Activated naive CD8-positive, alpha-beta T cell (primary cell): ENCODE data around the gene DPH1.

Source experiments
- H3K27ac Mint-ChIP-seq: one replicate; pipeline ENCODE4 v1.8.0; 2021; ENCODE audit warnings: mixed read lengths
- H3K27me3 Mint-ChIP-seq: one replicate; pipeline ENCODE4 v1.8.0; 2021; ENCODE audit warnings: mixed read lengths
- H3K36me3 Mint-ChIP-seq: one replicate; pipeline ENCODE4 v1.8.0; 2021; ENCODE audit warnings: mixed read lengths
- H3K4me1 Mint-ChIP-seq: one replicate; pipeline ENCODE4 v1.8.0; 2021; ENCODE audit warnings: low read depth, mixed read lengths
- H3K4me3 Mint-ChIP-seq: one replicate; pipeline ENCODE4 v1.8.0; 2021; ENCODE audit warnings: mild to moderate bottlenecking, mixed read lengths
- H3K9me3 Mint-ChIP-seq: one replicate; pipeline ENCODE4 v1.8.0; 2021; ENCODE audit warnings: low read depth, mixed read lengths

The DPH1 gene

GRCh38 chr17:2030779-2031163 lies 818 bp downstream of the DPH1 start:
- peaks cover 28% of the 10 kb centered on the region for H3K4me1 Mint-ChIP-seq
- H3K27ac Mint-ChIP-seq, result peak overlapping the region; percentile 93
- H3K4me3 Mint-ChIP-seq, result peak overlapping the region; percentile 98

GRCh38 chr17:2033153-2033552 lies 3.2 kb downstream of the DPH1 start:
- H3K36me3 Mint-ChIP-seq, result peaks cover 4% of the 10 kb centered on the region
- no peak overlapping the region for H3K27ac Mint-ChIP-seq
- H3K4me1 Mint-ChIP-seq, result peaks cover 23% of the 10 kb centered on the region
- H3K9me3 Mint-ChIP-seq, result no peaks in the 10 kb centered on the region
- no peaks in the 10 kb centered on the region for H3K27me3 Mint-ChIP-seq
- H3K4me3 Mint-ChIP-seq, result no peak overlapping the region

More at GRCh38 chr17:2030779-2031163, 818 bp downstream of the DPH1 start:
- peaks cover 6% of the 10 kb centered on the region for H3K27me3 Mint-ChIP-seq
- H3K9me3 Mint-ChIP-seq, result no peaks in the 10 kb centered on the region
- H3K36me3 Mint-ChIP-seq, result peaks cover 2% of the 10 kb centered on the region

- H3K4me3 Mint-ChIP-seq, result no peak overlapping the region
Observed at GRCh38 chr17:2034157-2034556, 4.2 kb downstream of the DPH1 start.

GRCh38 chr17:2034806-2035540 lies 5.0 kb downstream of the DPH1 start:
- Mint-ChIP-seq H3K27me3 (no peaks in the 10 kb centered on the region), H3K36me3 (peaks cover 4% of the 10 kb centered on the region), H3K4me3 (no peak overlapping the region), H3K4me1 (peaks cover 22% of the 10 kb centered on the region), H3K9me3 (no peaks in the 10 kb centered on the region), H3K27ac (no peak overlapping the region)

More at GRCh38 chr17:2034157-2034556, 4.2 kb downstream of the DPH1 start:
- Mint-ChIP-seq H3K36me3 (peaks cover 4% of the 10 kb centered on the region), H3K27ac (no peak overlapping the region), H3K9me3 (no peaks in the 10 kb centered on the region), H3K27me3 (no peaks in the 10 kb centered on the region), H3K4me1 (peaks cover 22% of the 10 kb centered on the region)

- Mint-ChIP-seq H3K36me3 (peaks cover 4% of the 10 kb centered on the region), H3K4me1 (peaks cover 19% of the 10 kb centered on the region), H3K4me3 (no peak overlapping the region), H3K9me3 (no peaks in the 10 kb centered on the region), H3K27ac (no peak overlapping the region), H3K27me3 (no peaks in the 10 kb centered on the region)
Observed at GRCh38 chr17:2035541-2036488, 5.9 kb downstream of the DPH1 start.

DNA sequence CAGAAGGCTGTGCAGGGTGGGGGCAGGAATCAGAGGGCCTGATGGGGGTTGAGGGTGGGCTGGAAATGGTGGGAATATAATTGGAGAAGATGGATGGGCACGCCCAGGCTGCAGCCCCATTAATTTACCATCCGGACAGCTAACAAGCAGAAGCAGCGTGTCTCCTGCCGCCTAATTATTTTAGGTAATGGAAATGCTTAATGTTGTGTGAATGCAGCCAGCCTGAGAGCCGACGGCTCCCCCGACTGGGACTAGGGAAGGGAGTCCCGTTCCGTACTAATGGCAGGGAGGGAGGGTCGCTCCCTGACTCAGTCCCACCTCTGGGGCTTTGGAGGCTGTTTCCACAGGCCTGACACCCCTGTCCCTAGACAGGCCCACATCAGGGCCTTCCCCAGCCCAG lies 7.2 kb downstream of the DPH1 start:
- Mint-ChIP-seq H3K27ac (no peak overlapping the region), H3K4me1 (peaks cover 17% of the 10 kb centered on the region), H3K4me3 (no peak overlapping the region), H3K27me3 (no peaks in the 10 kb centered on the region), H3K36me3 (peaks cover 4% of the 10 kb centered on the region), H3K9me3 (no peaks in the 10 kb centered on the region)

- Mint-ChIP-seq H3K4me1 (peaks cover 23% of the 10 kb centered on the region), H3K4me3 (peak overlapping the region; percentile 63), H3K36me3 (peaks cover 2% of the 10 kb centered on the region), H3K9me3 (no peaks in the 10 kb centered on the region), H3K27me3 (no peaks in the 10 kb centered on the region), H3K27ac (no peak overlapping the region)
Observed at GRCh38 chr17:2040219-2040827, 10.4 kb downstream of the DPH1 start.

- Mint-ChIP-seq H3K36me3 (peaks cover 2% of the 10 kb centered on the region), H3K4me3 (peak overlapping the region; percentile 63), H3K27me3 (no peaks in the 10 kb centered on the region), H3K4me1 (peaks cover 23% of the 10 kb centered on the region), H3K27ac (peak overlapping the region; percentile 10), H3K9me3 (no peaks in the 10 kb centered on the region)
Observed at GRCh38 chr17:2040942-2041560, 11.1 kb downstream of the DPH1 start.

DNA sequence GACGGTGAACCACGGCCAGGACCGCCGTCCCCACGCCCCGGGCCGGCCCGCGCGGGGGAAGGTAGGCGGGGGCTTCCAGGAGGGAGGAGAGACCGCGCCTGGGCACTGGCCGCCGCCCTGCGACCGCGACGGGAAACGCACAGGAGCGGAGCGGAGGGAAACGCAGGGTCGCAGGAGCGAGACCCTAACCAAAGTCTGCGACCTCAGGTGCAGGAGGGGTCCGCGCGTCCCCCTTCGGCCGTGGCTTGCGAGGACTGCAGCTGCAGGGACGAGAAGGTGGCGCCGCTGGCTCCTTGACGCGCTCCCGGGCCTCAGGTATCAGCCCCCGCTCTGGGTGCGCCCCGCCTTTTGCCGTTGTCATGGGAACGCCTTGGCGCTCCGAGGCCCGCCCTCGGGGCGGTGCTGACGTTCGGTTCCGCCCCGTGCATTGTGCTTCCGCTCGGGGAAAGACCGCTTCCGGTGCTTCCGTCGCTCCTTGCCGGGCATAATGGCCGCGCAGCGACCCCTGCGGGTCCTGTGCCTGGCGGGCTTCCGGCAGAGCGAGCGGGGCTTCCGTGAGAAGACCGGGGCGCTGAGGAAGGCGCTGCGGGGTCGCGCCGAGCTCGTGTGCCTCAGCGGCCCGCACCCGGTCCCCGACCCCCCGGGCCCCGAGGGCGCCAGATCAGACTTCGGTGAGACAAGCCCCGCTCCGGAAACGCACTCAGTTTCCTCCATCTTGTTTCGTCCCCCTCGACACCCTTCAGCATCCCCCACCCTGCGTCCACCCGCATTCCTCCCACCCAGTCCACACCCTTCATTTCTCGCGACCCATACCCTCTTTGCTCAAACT lies 11.8 kb downstream of the DPH1 start, which contains the start of gene OVCA2:
OVCA2 (plus strand) TSS at position 462 of the 829 bp plus-strand sequence; CDS start at position 488, 26 bp downstream.
- no peaks in the 10 kb centered on the region for H3K9me3 Mint-ChIP-seq
- H3K27me3 Mint-ChIP-seq, result no peaks in the 10 kb centered on the region
- H3K36me3 Mint-ChIP-seq, result peaks cover 2% of the 10 kb centered on the region
- H3K27ac Mint-ChIP-seq, result peak within 1 kb of the TSS; percentile 94
- H3K4me1 Mint-ChIP-seq, result peaks cover 23% of the 10 kb centered on the region
- peak within 1 kb of the TSS; percentile 95 for H3K4me3 Mint-ChIP-seq

- H3K27me3 Mint-ChIP-seq, result no peaks in the 10 kb centered on the region
- H3K27ac Mint-ChIP-seq, result peak overlapping the region; percentile 94
- peak overlapping the region; percentile 95 for H3K4me3 Mint-ChIP-seq
- H3K4me1 Mint-ChIP-seq, result peaks cover 23% of the 10 kb centered on the region
- peaks cover 2% of the 10 kb centered on the region for H3K36me3 Mint-ChIP-seq
- H3K9me3 Mint-ChIP-seq, result no peaks in the 10 kb centered on the region
Observed at GRCh38 chr17:2042390-2042847, 12.5 kb downstream of the DPH1 start.

DNA sequence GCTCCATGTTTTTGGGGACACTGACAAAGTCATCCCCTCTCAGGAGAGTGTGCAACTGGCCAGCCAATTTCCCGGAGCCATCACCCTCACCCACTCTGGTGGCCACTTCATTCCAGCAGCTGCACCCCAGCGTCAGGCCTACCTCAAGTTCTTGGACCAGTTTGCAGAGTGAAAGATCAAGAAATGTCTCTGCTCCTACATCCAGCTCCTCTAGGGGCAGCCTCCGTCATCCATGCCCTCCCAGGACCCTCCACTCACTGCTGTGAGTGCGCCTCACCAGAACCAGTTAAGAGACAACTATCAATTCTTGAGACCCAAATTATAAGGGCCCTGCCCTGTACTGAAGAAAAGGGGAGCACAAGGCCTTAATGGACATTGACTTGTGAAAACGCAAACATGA lies 13.0 kb downstream of the DPH1 start:
- Mint-ChIP-seq H3K36me3 (no peaks in the 10 kb centered on the region), H3K27me3 (no peaks in the 10 kb centered on the region), H3K4me1 (peaks cover 23% of the 10 kb centered on the region), H3K4me3 (peak overlapping the region; percentile 95), H3K27ac (peak overlapping the region; percentile 94), H3K9me3 (no peaks in the 10 kb centered on the region)

- Mint-ChIP-seq H3K4me3 (peak overlapping the region; percentile 95), H3K9me3 (no peaks in the 10 kb centered on the region), H3K4me1 (peaks cover 27% of the 10 kb centered on the region), H3K36me3 (no peaks in the 10 kb centered on the region), H3K27ac (no peak overlapping the region), H3K27me3 (no peaks in the 10 kb centered on the region)
Observed at GRCh38 chr17:2043785-2044184, 13.8 kb downstream of the DPH1 start.

DNA sequence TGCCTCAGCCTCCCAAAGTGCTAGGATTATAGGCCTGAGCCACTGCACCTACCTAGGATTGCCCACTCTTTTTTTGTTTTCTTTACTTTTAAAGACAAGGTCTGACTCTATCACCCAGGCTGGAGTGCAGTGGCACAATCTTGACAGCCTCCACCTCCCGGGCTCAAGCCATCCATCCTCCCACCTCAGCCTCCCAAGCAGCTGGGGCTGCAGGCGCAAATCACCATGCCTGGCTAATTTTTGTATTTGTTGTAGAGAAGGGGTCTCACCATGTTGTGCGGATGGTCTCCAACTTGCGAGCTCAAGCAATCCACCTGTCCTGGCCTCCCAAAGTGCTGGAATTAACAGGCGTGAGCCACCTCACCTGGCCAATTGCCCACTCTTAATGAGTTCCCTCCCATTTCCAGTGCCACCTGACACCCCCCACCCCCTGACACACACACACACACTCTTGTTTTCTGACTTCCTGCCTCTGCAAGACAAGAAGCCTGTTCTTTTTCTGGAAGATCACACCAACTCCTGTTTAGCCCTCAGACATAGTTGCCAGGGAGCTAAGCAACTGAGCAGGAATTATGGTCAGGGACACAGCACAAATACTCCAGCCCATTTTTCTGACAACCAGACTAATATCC lies 14.4 kb downstream of the DPH1 start:
- no peaks in the 10 kb centered on the region for H3K27me3 Mint-ChIP-seq
- no peaks in the 10 kb centered on the region for H3K9me3 Mint-ChIP-seq
- peak overlapping the region; percentile 41 for H3K27ac Mint-ChIP-seq
- peak overlapping the region; percentile 38 for H3K4me3 Mint-ChIP-seq
- H3K4me1 Mint-ChIP-seq, result peaks cover 33% of the 10 kb centered on the region
- H3K36me3 Mint-ChIP-seq, result no peaks in the 10 kb centered on the region
